ENCODE data around the gene IGFN1. TPM values are rescaled to one million over a fixed set of nuclear protein-coding genes. Genes with fewer than 3 reads are reported as not detected.

The IGFN1 gene
- total and polyA plus RNA-seq, 9 of the 15 experiments (the other 6 are each of a cell fraction or from before 2014, with no cell fraction given), result 0.04 TPM; not detected in 8

DNA sequence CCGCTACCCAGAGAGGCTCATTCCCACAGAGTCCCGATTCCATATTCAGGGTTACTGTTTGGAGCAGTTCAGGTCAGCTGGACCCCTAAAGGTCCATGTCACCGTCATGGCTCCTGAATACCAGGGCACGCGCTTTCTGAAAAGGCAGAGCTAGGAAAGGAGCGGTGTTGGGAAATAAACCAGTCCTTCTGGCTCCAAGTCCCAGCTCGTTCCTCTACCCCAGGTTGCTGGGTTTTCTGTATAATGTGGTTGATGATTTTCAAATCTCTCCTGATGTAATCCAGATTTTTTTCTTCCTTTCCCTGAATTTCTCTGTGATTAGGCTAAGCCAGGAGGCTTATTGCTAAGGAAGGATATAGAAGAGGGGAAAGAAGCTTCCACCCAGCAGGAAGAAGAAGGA, 78.7 kb downstream of the IGFN1 start:
- H3K4me3 ChIP-seq, result no peak overlapping the region
- TF ChIP-seq KDM1A (IDR thresholded peaks at IDR 0.05) (no peak), CHD2 (IDR thresholded peaks at IDR 0.05; ENCODE audit: low read depth, low read length) (no peak), DNMT1 (IDR thresholded peaks at IDR 0.05) (no peak), SOX6 (IDR thresholded peaks at IDR 0.05) (no peak), ZNF551 (CRISPR knock-in tag; IDR thresholded peaks at IDR 0.05) (no peak), IFI16 (CRISPR knock-in tag; IDR thresholded peaks at IDR 0.05) (no peak), ZNF695 (CRISPR knock-in tag; IDR thresholded peaks at IDR 0.05) (no peak)
- TF ChIP-seq, protein P1, sequence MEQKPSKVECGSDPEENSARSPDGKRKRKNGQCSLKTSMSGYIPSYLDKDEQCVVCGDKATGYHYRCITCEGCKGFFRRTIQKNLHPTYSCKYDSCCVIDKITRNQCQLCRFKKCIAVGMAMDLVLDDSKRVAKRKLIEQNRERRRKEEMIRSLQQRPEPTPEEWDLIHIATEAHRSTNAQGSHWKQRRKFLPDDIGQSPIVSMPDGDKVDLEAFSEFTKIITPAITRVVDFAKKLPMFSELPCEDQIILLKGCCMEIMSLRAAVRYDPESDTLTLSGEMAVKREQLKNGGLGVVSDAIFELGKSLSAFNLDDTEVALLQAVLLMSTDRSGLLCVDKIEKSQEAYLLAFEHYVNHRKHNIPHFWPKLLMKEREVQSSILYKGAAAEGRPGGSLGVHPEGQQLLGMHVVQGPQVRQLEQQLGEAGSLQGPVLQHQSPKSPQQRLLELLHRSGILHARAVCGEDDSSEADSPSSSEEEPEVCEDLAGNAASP (IDR thresholded peaks at IDR 0.05), result no peak
- TF ChIP-seq, protein P2, sequence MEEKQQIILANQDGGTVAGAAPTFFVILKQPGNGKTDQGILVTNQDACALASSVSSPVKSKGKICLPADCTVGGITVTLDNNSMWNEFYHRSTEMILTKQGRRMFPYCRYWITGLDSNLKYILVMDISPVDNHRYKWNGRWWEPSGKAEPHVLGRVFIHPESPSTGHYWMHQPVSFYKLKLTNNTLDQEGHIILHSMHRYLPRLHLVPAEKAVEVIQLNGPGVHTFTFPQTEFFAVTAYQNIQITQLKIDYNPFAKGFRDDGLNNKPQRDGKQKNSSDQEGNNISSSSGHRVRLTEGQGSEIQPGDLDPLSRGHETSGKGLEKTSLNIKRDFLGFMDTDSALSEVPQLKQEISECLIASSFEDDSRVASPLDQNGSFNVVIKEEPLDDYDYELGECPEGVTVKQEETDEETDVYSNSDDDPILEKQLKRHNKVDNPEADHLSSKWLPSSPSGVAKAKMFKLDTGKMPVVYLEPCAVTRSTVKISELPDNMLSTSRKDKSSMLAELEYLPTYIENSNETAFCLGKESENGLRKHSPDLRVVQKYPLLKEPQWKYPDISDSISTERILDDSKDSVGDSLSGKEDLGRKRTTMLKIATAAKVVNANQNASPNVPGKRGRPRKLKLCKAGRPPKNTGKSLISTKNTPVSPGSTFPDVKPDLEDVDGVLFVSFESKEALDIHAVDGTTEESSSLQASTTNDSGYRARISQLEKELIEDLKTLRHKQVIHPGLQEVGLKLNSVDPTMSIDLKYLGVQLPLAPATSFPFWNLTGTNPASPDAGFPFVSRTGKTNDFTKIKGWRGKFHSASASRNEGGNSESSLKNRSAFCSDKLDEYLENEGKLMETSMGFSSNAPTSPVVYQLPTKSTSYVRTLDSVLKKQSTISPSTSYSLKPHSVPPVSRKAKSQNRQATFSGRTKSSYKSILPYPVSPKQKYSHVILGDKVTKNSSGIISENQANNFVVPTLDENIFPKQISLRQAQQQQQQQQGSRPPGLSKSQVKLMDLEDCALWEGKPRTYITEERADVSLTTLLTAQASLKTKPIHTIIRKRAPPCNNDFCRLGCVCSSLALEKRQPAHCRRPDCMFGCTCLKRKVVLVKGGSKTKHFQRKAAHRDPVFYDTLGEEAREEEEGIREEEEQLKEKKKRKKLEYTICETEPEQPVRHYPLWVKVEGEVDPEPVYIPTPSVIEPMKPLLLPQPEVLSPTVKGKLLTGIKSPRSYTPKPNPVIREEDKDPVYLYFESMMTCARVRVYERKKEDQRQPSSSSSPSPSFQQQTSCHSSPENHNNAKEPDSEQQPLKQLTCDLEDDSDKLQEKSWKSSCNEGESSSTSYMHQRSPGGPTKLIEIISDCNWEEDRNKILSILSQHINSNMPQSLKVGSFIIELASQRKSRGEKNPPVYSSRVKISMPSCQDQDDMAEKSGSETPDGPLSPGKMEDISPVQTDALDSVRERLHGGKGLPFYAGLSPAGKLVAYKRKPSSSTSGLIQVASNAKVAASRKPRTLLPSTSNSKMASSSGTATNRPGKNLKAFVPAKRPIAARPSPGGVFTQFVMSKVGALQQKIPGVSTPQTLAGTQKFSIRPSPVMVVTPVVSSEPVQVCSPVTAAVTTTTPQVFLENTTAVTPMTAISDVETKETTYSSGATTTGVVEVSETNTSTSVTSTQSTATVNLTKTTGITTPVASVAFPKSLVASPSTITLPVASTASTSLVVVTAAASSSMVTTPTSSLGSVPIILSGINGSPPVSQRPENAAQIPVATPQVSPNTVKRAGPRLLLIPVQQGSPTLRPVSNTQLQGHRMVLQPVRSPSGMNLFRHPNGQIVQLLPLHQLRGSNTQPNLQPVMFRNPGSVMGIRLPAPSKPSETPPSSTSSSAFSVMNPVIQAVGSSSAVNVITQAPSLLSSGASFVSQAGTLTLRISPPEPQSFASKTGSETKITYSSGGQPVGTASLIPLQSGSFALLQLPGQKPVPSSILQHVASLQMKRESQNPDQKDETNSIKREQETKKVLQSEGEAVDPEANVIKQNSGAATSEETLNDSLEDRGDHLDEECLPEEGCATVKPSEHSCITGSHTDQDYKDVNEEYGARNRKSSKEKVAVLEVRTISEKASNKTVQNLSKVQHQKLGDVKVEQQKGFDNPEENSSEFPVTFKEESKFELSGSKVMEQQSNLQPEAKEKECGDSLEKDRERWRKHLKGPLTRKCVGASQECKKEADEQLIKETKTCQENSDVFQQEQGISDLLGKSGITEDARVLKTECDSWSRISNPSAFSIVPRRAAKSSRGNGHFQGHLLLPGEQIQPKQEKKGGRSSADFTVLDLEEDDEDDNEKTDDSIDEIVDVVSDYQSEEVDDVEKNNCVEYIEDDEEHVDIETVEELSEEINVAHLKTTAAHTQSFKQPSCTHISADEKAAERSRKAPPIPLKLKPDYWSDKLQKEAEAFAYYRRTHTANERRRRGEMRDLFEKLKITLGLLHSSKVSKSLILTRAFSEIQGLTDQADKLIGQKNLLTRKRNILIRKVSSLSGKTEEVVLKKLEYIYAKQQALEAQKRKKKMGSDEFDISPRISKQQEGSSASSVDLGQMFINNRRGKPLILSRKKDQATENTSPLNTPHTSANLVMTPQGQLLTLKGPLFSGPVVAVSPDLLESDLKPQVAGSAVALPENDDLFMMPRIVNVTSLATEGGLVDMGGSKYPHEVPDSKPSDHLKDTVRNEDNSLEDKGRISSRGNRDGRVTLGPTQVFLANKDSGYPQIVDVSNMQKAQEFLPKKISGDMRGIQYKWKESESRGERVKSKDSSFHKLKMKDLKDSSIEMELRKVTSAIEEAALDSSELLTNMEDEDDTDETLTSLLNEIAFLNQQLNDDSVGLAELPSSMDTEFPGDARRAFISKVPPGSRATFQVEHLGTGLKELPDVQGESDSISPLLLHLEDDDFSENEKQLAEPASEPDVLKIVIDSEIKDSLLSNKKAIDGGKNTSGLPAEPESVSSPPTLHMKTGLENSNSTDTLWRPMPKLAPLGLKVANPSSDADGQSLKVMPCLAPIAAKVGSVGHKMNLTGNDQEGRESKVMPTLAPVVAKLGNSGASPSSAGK (IDR thresholded peaks at IDR 0.05), result no peak
- peaks cover 24 to 50% of the 10 kb centered on the region in 2 experiments; a peak in 4 of 5 replicates for H3K27me3 ChIP-seq (ENCODE audit: control insufficient read depth in 2 of 2, insufficient read depth in 2 of 2, low read length in 2 of 2)
- ChIA-PET POLR2A (interaction anchor here (0.5 to 1.0 kb wide), 4 partner anchors 12 to 329 kb away, joined by 3 to 4 read pairs (median 3); no protein-coding TSS in a partner anchor), CTCF (ENCODE audit: low intra/inter-chr PET ratio) (no interaction called here)
- FAIRE-seq (no peak), ATAC-seq (no peak), DNase-seq (ENCODE audit: extremely low read depth in 1 of 4, low spot score in 3 of 4) (no peak)
- H3K4me1 ChIP-seq (replicated peaks in 1 of 2; ENCODE audit: control insufficient read depth in 2 of 2, insufficient read depth in 2 of 2, low read length in 2 of 2), result no peaks in the 10 kb centered on the region
- in situ Hi-C loops (cut with MboI), result no loop called here
- WGBS (ENCODE audit: insufficient coverage, low coverage, missing lambda C conversion rate), result under 1% methylated on average over 7 of the region's 7 CpGs
- no peak overlapping the region for H3K4me2 ChIP-seq (ENCODE audit: insufficient read depth, low read length)
- H2AFZ ChIP-seq (ENCODE audit: low read depth, low read length), result no peak overlapping the region
- intact Hi-C loops (cut with micrococcal nuclease), result no loop called here
- H3K9me1 ChIP-seq (ENCODE audit: control insufficient read depth, insufficient read depth, low read length), result no peaks in the 10 kb centered on the region
- H3K27ac ChIP-seq (ENCODE audit: extremely low read depth, low read depth, low read length), result no peak overlapping the region
- no peak overlapping the region for H3K9ac ChIP-seq (ENCODE audit: insufficient read depth in 1 of 2, low read depth in 2 of 2, low read length in 2 of 2)
- H3K36me3 ChIP-seq (ENCODE audit: control insufficient read depth, insufficient read depth, low read length), result no peaks in the 10 kb centered on the region
- H3K79me2 ChIP-seq (ENCODE audit: control insufficient read depth, insufficient read depth, low read length), result no peaks in the 10 kb centered on the region
- H3K9me3 ChIP-seq (replicated peaks; ENCODE audit: control insufficient read depth, insufficient read depth, low read depth, low read length), result no peaks in the 10 kb centered on the region
- H4K20me1 ChIP-seq (replicated peaks; ENCODE audit: control insufficient read depth, insufficient read depth, low read length), result peaks cover 9% of the 10 kb centered on the region; the same call in 1 of the 2 replicates
- BruUV-seq (replicated peaks), result no TSS peak

Data from K562 (cell line).